Left cardiac atrium (tissue), 4 donors: ENCODE measurements around the gene PCCA. TPM values are rescaled to one million over a fixed set of nuclear protein-coding genes. Genes with fewer than 3 reads are reported as not detected.
"Not testable (repeated sequence)": the region's sequence is repeated elsewhere in the genome, so short reads cannot be mapped to it uniquely, and the experiment has no call there.

Experiments
- ATAC-seq, 2 donors: fragments of 200-7000 bp; cut with Tn5 transposase; one replicate each; pipeline ENCODE4 v1.9.1; 2020; ENCODE audit warnings: mild to moderate bottlenecking in 2 of 2, moderate library complexity in 2 of 2
- DNase-seq: peaks from one replicate; pipeline ENCODE4 v3.0.0-alpha.2; 2020
- intact Hi-C, 2 donors: fragments of 100-400 bp; cut with DNase I; formaldehyde crosslinking; loops; one replicate each; pipeline versions ENCODE4 v1.14.1 to v1.15.1; 2022 to 2023
- total RNA-seq, 2 donors: library from RNA; stranded (reverse); fragmentation: NEBNext Ultra II Directional; extraction: Animal tissue kit (Norgen Biotek cat#: 25700); gene quantifications; one replicate each; pipeline ENCODE4 v1.2.1, GENCODE V29; 2021
- donor health status: DM: no; HTN: yes; CAD: no.
- donor health status: DM: no; HTN: yes; CAD: no; lungs with severe emphysema.
- donor health status: DM: yes; HTN: yes; CAD: no.
- donor health status: Dilated cardiomyopathy.

PCCA gene
- total RNA-seq, 2 donors from 2014 or later, result 47.1 to 51.1 TPM

- intact Hi-C loops, result no loop called here
- DNase-seq (no peak), ATAC-seq (no peak)
Observed at GRCh38 chr13:100522618-100523309, 433.9 kb downstream of the PCCA start.

- no peak for DNase-seq
- intact Hi-C loops, result no loop called here
- ATAC-seq, result no peak
Observed at GRCh38 chr13:100523411-100523810, 434.5 kb downstream of the PCCA start.

- no peak for DNase-seq
- ATAC-seq, result no peak
- intact Hi-C loops, result no loop called here
Observed at GRCh38 chr13:100523981-100524386, 435.1 kb downstream of the PCCA start.

DNA sequence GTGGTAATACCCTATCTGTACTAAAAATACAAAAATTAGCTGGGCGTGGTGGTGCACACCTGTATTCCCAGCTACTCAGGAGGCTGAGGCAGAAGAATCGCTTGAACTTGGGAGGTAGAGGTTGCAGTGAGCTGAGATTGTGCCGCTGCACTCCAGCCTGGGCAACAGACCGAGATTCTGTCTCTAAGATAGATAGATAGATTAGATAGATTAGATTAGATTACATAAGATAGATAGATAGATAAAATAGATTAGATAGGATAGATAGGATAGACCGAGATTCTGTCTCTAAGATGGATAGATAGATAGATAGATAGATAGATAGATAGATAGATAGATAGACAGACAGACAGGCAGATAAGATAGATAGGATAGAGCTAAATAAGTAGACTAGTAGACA lies 435.8 kb downstream of the PCCA start:
- not testable (repeated sequence) for ATAC-seq

DNA sequence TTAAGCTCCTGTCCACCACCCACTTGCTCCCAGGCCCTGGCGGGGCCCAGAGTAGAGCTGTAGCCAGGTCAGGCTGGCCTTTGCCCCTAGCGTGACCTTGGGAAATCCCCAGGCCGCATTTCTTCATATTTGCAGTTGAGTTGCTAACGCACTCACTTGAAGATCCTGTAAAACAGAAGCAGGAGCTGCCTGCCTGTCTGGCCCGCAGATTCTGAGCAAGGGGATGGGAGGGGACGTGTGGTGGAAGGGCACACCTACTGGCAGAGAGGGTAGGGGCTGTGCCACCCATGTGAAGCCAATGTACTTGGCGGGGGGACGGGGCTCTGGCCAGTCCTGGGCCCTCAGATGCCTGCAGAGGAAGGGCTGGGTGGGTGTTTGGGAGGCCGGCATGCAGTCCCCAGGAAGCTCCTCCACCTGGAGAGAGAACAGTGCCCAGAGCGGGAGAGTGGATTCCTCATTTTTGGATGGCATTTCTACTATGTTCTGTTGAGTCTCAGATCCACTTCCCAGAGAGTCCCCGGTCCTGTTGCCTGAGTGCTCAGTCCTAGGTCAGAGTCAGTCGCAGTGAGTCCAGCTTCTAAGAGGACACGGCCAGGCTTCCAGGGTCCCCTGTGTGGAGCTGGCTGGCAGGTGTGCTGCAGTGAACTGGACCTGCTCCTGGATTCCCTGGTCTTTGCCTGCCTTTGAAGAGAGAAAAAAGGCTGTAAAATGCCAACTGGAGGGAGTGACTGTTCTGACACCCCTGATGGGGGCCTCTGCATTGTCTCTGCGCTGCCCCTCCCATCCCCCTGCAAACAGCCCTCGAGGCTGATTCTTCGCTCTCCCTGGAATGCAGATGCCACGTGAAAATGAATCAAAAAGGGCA lies 436.8 kb downstream of the PCCA start:
- intact Hi-C loops, result no loop called here
- DNase-seq, result no peak
- ATAC-seq, result no peak

More for the DNA sequence above, 435.8 kb downstream of the PCCA start:
- intact Hi-C loops, DNase-seq: not testable (repeated sequence)

- intact Hi-C loops, result no loop called here
- ATAC-seq (peak in 1 of 2 donors; percentile 38), DNase-seq (no peak)
Observed at GRCh38 chr13:100526318-100527000, 437.6 kb downstream of the PCCA start.

DNA sequence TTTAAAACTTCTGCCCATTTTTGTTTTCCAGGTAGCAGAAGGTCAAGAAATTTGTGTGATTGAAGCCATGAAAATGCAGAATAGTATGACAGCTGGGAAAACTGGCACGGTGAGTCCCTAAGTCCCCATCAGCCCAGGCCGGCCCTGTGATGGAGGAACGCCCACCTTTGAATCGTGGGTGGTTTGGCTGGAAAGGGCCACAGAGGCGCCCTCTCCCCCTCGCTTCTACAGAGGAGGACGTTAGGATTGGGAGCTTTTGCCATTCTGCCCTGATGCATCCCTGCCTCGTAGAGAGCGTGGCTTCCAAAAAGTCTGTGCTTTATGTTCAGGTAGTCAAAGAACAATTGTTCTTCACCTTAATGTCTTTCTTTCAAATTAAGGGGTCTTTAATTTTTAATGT lies 438.8 kb downstream of the PCCA start:
- no peak for DNase-seq
- ATAC-seq, result no peak
- intact Hi-C loops, result no loop called here

DNA sequence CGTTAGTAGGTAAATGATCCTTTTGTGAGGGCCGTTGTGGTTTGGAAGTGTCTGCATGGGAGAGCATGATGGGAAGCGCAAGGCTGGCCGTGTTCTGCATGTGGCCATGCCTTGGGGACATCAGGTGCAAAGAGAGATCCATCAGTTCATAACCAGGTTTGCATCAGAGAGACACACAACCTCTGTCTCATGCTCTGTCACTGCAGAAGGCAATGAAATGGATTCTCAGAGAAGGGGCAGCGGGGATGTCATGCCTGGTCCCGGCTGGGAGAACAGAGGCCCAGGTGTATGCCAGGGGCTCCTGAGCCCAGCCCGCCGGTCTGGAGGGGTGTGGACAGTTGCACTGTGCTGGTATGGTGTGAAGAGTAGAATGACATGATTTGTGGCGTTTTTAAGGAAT lies 439.5 kb downstream of the PCCA start:
- ATAC-seq (no peak), DNase-seq (no peak)
- intact Hi-C loops, result no loop called here

DNA sequence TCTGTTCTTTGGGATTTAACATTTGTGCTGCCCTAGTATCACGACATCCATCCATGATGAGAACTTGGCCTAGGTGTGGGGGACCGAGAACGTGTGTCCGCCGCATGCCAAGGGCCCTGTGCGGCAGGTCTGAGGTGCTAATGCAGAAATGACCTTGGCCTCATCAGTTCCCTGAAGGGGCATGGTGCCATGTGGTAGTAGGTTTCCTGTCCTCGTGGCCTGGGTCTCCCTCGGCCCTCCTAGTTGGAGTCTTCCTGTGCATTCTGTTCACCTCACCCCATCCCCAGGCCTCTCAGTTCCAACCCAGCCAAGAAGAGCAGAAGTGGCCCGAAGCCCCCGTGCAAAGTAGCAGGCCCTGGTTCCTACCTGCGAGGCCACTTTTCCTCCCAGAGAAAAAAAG lies 439.9 kb downstream of the PCCA start:
- ATAC-seq (no peak), DNase-seq (no peak)
- intact Hi-C loops, result no loop called here

- ATAC-seq (no peak), DNase-seq (no peak)
- intact Hi-C loops, result no loop called here
Observed at GRCh38 chr13:100529666-100530377, 440.9 kb downstream of the PCCA start.

DNA sequence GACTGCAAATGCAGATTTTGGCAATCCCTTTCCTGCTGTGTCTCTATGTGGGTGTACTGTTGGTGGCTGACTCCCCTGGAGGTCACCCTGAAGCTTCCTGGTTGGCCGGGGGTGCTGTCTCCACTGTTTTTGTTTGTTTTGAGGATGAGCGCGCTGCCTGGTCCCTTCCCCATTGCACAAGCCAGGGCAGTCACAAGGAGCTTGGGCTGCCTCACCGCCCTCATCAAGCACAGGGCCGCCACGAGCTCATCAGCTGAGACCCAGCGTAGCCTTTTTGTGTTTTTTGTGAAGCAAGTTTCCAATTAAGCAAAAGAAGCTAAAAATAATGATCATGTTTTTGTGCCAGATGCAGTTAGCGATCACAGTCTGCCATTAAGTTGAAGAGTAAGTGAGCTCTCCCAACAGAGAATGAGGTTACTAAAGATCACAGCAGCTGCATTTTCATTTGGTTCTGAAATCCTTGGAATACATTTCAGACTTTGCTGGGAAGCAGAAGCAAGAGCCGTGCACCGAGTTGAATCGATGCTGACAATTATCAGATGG lies 441.8 kb downstream of the PCCA start:
- ATAC-seq, result no peak
- intact Hi-C loops, result no loop called here
- DNase-seq, result no peak

DNA sequence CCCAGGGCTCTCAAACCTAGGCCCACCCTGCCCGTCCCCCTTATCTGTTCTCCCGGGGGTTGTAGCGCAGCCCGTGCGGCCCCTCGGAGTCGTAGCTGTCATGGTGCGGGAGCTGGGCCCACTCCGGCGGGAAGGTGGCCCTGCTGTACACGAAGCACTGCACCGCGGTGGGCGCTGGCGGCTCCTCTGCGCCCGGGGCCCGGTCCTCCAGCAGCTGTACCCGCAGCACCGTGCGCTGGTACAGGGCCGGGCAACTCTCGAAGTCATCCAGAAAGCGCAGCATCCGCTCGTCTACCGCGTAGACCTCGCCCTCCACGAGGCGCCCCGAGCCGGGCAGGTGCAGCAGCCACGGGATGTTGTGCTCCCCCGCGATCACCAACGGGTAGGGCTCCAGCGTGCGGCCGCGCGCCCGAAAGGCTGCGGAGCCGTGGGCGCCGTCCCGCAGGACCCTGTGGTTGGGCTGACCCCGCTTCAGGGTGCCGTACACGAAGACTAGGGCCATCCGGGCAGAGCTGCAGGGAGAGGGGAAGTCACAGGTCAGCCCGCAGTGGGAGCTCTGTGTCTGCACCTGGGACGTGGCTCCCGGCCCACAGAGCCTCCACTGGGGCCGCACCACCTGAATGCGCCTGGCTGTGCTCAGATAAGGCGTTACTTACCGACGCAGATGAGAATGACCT lies 443.3 kb downstream of the PCCA start:
- DNase-seq (no peak), ATAC-seq (no peak)
- intact Hi-C loops, result no loop called here

- ATAC-seq (no peak), DNase-seq (no peak)
- intact Hi-C loops, result no loop called here
Observed at GRCh38 chr13:100532836-100533435, 444.0 kb downstream of the PCCA start.

DNA sequence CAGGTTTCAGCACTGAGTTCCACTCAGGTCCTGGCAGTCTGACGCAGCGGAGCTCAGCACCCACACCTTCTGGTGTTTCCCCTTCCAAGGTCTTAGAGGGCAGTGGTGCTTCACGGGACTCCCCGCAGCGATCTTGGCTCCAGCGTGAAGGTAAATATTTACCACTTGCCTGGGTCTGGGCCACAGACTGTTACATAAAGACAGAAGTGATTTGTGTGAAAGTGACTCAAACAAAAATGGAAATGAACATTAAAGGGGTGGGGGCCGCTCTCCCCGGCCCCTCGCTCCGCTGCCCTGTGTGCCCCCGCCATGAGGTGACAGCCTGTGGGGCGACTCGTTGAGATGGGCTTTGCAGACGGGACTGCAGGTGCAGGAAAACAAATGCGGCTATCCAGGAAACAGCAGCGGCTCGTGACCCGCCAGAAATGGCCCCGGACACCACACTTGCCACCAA lies 444.7 kb downstream of the PCCA start:
- ATAC-seq, result no peak
- DNase-seq, result no peak
- intact Hi-C loops, result no loop called here

- ATAC-seq, result no peak
- DNase-seq, result no peak
- intact Hi-C loops, result no loop called here
Observed at GRCh38 chr13:100534147-100534843, 445.4 kb downstream of the PCCA start.

- ATAC-seq, result no peak
- DNase-seq, result no peak
- intact Hi-C loops, result no loop called here
Observed at GRCh38 chr13:100534911-100535310, 446.0 kb downstream of the PCCA start.

DNA sequence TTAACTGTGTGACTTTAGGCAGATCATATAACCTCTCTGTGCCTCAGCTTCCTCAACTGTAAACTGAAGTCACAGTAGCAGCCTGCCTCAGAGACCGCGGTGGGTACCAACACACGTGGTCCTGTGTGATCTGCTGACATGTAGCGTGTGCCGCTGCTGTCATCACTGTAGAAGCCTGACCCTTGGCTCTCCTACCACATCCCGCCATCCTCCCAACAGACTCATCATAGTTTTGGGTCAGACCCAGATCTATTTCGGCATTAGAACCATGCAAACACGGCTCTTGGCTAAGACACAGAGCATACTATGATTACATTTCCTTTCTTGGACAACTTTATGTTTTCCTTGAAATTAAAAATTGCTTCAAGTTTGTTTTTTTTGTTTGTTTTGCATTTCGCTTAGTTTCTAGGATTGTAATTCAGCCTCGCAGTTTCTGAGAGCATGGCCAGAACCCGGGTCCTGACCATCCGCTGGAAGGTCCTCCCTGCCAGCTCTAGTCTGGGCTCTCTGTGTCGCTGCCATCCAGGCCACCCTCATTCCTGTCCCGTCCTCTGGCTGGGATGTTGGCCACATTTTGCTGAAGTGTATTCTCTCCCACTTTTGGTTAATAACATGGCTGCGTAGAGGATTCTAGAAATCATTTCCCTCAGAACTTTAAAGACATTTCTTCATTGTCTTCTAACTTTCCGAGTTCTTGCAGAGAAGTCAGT lies 446.7 kb downstream of the PCCA start:
- intact Hi-C loops, result no loop called here
- ATAC-seq, result peak; percentile 47 to 79
- no peak for DNase-seq
